HepG2 (cell line): ENCODE results near the gene PAXX. TPM values are rescaled to one million over a fixed set of nuclear protein-coding genes. Genes with fewer than 3 reads are reported as not detected.

Experiments
- ATAC-seq: fragments of 200-7000 bp; cut with Tn5 transposase; 3 replicates; pipeline ENCODE4 v1.9.1; 2020; ENCODE audit warnings: mild to moderate bottlenecking, moderate library complexity
- BruUV-seq: library from RNA; stranded (reverse); fragments of 400-500 nt; replicated peaks from 2 replicates; lab custom pipeline; 2021; lab: Mats Ljungman, UMichigan
- CTCF ChIA-PET: fragments of 300-600 bp; formaldehyde crosslinking; extraction: SDS; loops from one replicate; lab custom pipeline; 2021; ENCODE audit warnings: low total read pairs, inconsistent platforms, low intra/inter-chr PET ratio; lab: Yijun Ruan, JAX
- POLR2A ChIA-PET: fragments of 350-600 bp; sonication (Branson Sonifier 250); formaldehyde crosslinking; loops from one replicate; lab custom pipeline; 2020; ENCODE audit warnings: antibody characterized with exemption, inconsistent platforms; lab: Yijun Ruan, JAX
- DNase-seq: peaks from one replicate; pipeline ENCODE4 v3.0.0-alpha.2; 2015; ENCODE audit warnings: low spot score
- FAIRE-seq: peaks from 3 replicates; lab custom pipeline; 2011; peaks lifted over from hg19 to GRCh38; lab: Jason Lieb, UNC
- H2AFZ ChIP-seq: one replicate; pipeline ENCODE4 v1.6.1; 2011; ENCODE audit warnings: low read length, inconsistent platforms
- H3K27ac ChIP-seq: fragments of 300-600 bp; 3 replicates; pipeline ENCODE4 v1.8.0; 2011; ENCODE audit warnings: mixed run types, mild to moderate bottlenecking, mixed read lengths, low read length, inconsistent platforms; ENCODE audit not compliant: insufficient read depth; ENCODE audit errors: extremely low read length
- H3K27me3 ChIP-seq, 2 experiments: fragments of 200-600 bp in 1 of 2; 2 replicates in 1 of 2; 3 replicates in 1 of 2; pipeline versions ENCODE4 v1.6.0 to v1.8.0; 2011; ENCODE audit warnings: low read length in 2 of 2, mild to moderate bottlenecking in 2 of 2, moderate library complexity in 2 of 2, inconsistent platforms in 1 of 2; ENCODE audit not compliant: insufficient read depth in 2 of 2, control insufficient read depth in 1 of 2
- H3K36me3 ChIP-seq, 2 experiments: fragments of 200-600 bp in 1 of 2; replicated peaks in 1 of 2; 2 replicates in 1 of 2; 3 replicates in 1 of 2; pipeline versions ENCODE4 v1.5.1 to v1.8.0; 2011; ENCODE audit warnings: low read length in 2 of 2, inconsistent platforms in 1 of 2; ENCODE audit not compliant: insufficient read depth in 2 of 2, control insufficient read depth in 1 of 2
- H3K4me1 ChIP-seq: 2 replicates; pipeline ENCODE4 v1.5.1; 2012; ENCODE audit warnings: low read length, inconsistent platforms; ENCODE audit not compliant: insufficient read depth
- H3K4me2 ChIP-seq: 2 replicates; pipeline ENCODE4 v1.6.0; 2011; ENCODE audit warnings: low read depth, low read length, inconsistent platforms
- H3K4me3 ChIP-seq, 3 experiments: fragments of 200-600 bp in 1 of 3; sonication (generic), shearing (Covaris generic) in 1 of 3; replicated peaks in 1 of 3; 2 replicates each; pipeline ENCODE4 v1.5.1; 2011 to 2016; ENCODE audit warnings: low read length in 3 of 3, inconsistent platforms in 2 of 3, low read depth in 2 of 3, mild to moderate bottlenecking in 2 of 3, control low read depth in 1 of 3, mixed read lengths in 1 of 3; ENCODE audit not compliant: insufficient read depth in 1 of 3
- H3K79me2 ChIP-seq: one replicate; pipeline ENCODE4 v1.6.1; 2011; ENCODE audit warnings: low read length, inconsistent platforms; ENCODE audit not compliant: insufficient read depth
- H3K9ac ChIP-seq: 2 replicates; pipeline ENCODE4 v1.6.0; 2011; ENCODE audit warnings: mild to moderate bottlenecking, low read depth, low read length, inconsistent platforms; ENCODE audit not compliant: insufficient read depth
- H3K9me3 ChIP-seq: 2 replicates; pipeline ENCODE4 v1.5.1; 2012; ENCODE audit warnings: mild to moderate bottlenecking, low read length
- H4K20me1 ChIP-seq: 2 replicates; pipeline ENCODE4 v1.6.0; 2011; ENCODE audit warnings: inconsistent platforms, mild to moderate bottlenecking, low read length, moderate library complexity; ENCODE audit not compliant: insufficient read depth
- CHD4 ChIP-seq: fragments of 200-600 bp; sonication (generic); IDR thresholded peaks from 2 replicates; pipeline ENCODE4 v1.7.0; 2017; ENCODE audit warnings: mild to moderate bottlenecking, low read length, borderline replicate concordance
- FLYWCH1 ChIP-seq: sonication (generic); formaldehyde crosslinking; IDR thresholded peaks from 2 replicates; pipeline ENCODE4 v1.8.1; 2023; ENCODE audit warnings: mild to moderate bottlenecking, missing genetic modification reagents
- FOXC1 ChIP-seq: sonication (generic); formaldehyde crosslinking; IDR thresholded peaks from 2 replicates; pipeline ENCODE4 v1.8.0; 2022; ENCODE audit warnings: mild to moderate bottlenecking, missing genetic modification reagents, borderline replicate concordance
- FOXK2 ChIP-seq: fragments of 450-650 bp; IDR thresholded peaks from 2 replicates; pipeline ENCODE4 v1.6.1; 2016
- GATA4 ChIP-seq: sonication (generic); IDR thresholded peaks from 2 replicates; pipeline ENCODE4 v1.6.1; 2016; ENCODE audit warnings: antibody characterized with exemption, low read depth, borderline replicate concordance
- HNRNPH1 ChIP-seq: fragments of 200-400 bp; formaldehyde crosslinking; optimal IDR thresholded peaks from 2 replicates; pipeline ENCODE3; 2017; ENCODE audit warnings: mild to moderate bottlenecking, low read depth, low read length
- HNRNPL ChIP-seq: fragments of 200-400 bp; formaldehyde crosslinking; IDR thresholded peaks from 2 replicates; pipeline ENCODE4 v1.6.1; 2017; ENCODE audit warnings: mild to moderate bottlenecking, low read depth, low read length
- MBD4 ChIP-seq: IDR thresholded peaks from 2 replicates; pipeline ENCODE4 v1.6.1; 2012; ENCODE audit warnings: low read length, inconsistent platforms, borderline replicate concordance
- RXRA ChIP-seq: sonication (generic); formaldehyde crosslinking; IDR thresholded peaks from 2 replicates; pipeline ENCODE4 v1.5.1; 2020; ENCODE audit warnings: missing genetic modification reagents
- SIN3B ChIP-seq: fragments of 150-350 bp; IDR thresholded peaks from 2 replicates; pipeline ENCODE4 v1.6.1; 2014; ENCODE audit warnings: low read length
- ZIK1 ChIP-seq: sonication (generic); formaldehyde crosslinking; IDR thresholded peaks from 2 replicates; pipeline ENCODE4 v1.5.0; 2020; ENCODE audit warnings: mild to moderate bottlenecking, low read depth, missing genetic modification reagents, borderline replicate concordance
- ZNF260 ChIP-seq: sonication (generic); formaldehyde crosslinking; IDR thresholded peaks from 2 replicates; pipeline ENCODE4 v1.4.0; 2020; ENCODE audit warnings: missing genetic modification reagents, low read depth, mild to moderate bottlenecking, borderline replicate concordance
- ZNF431 ChIP-seq: sonication (generic); formaldehyde crosslinking; IDR thresholded peaks from 2 replicates; pipeline ENCODE4 v1.9.0; 2022; ENCODE audit warnings: missing genetic modification reagents, low read depth, mild to moderate bottlenecking, borderline replicate concordance
- ZNF550 ChIP-seq: sonication (generic); formaldehyde crosslinking; IDR thresholded peaks from 2 replicates; pipeline ENCODE4 v1.4.0; 2020; ENCODE audit warnings: mild to moderate bottlenecking, missing genetic modification reagents, borderline replicate concordance
- WGBS: methylation state at CpG from one replicate; pipeline ENCODE4 v1.1.6; 2017; ENCODE audit warnings: low lambda C conversion rate; 5-methylcytosine and 5-hydroxymethylcytosine counted together
- in situ Hi-C: cut with HindIII; loops from 2 replicates; pipeline ENCODE4 v1.10.0; 2017; ENCODE audit warnings: low pct_unique_long_range_greater_than_20kb; ENCODE audit not compliant: extremely low pct_ligation_motif_present
- intact Hi-C: fragments of 100-400 bp; cut with micrococcal nuclease; formaldehyde crosslinking; loops from one replicate; pipeline ENCODE4 v1.10.0; 2022; ENCODE audit not compliant: unreplicated experiment
- polyA plus RNA-seq, 8 experiments: library from polyadenylated mRNA; depleted of rRNA in 3 of 8; stranded (reverse) in 7 of 8; unstranded in 1 of 8; fragments of >200 nt; fragmentation: Illumina TruSeq in 4 of 8; extraction: Trizol in 4 of 8; gene quantifications; 2 replicates each; pipeline versions ENCODE4 v1.2.1 to v1.2.3, GENCODE V29; 2011 to 2016; ENCODE audit warnings: low read depth in 4 of 8, missing spikeins in 1 of 8, mixed read lengths in 1 of 8; ENCODE audit not compliant: insufficient read depth in 1 of 8
- total RNA-seq, 5 experiments: library from RNA; depleted of rRNA; stranded (reverse); fragments of >200 nt; fragmentation: Illumina TruSeq; extraction: Trizol; gene quantifications; 2 replicates each; pipeline ENCODE4 v1.2.3, GENCODE V29; 2016; ENCODE audit warnings: low read depth in 1 of 5
- TF ChIP-seq, protein P1 (sequence below): sonication (generic); formaldehyde crosslinking; IDR thresholded peaks from 2 replicates; pipeline ENCODE4 v1.4.0; 2020; ENCODE audit warnings: missing genetic modification reagents
- TF ChIP-seq, protein P2 (sequence below): sonication (generic); formaldehyde crosslinking; IDR thresholded peaks from 2 replicates; pipeline ENCODE4 v1.4.0; 2020; ENCODE audit warnings: missing genetic modification reagents, mild to moderate bottlenecking, borderline replicate concordance
- TF ChIP-seq, protein P3 (sequence below): sonication (generic); formaldehyde crosslinking; IDR thresholded peaks from 2 replicates; pipeline ENCODE4 v1.8.0; 2022; ENCODE audit warnings: missing genetic modification reagents, low read depth, mild to moderate bottlenecking, borderline replicate concordance

PAXX gene
- total and polyA plus RNA-seq, 2 of the 13 experiments (the other 11 are each of a cell fraction or from before 2014, with no cell fraction given): 14.0 to 31.9 TPM

DNA sequence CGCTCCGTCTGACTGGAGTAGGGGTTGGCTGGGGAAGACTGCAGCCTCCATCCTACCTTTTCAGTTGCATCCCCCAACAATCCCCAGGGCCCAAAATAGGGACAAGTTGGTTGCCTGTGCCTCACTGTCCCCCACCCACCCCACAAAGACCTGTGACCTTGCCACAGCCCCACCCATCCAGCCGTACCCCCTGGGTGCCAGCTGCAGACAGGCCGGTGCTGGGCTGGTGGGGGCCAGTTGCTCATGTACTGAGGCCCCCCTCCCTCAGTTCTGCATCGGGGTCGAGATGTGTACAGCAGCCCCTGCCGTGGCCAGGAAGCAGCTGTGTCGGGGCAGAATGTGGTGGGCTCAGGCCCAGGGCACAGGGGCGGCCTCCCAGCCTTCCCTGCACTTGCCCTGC is 9.1 kb upstream of the PAXX start:
- no peak for FAIRE-seq
- Histone ChIP-seq H3K4me1 (peaks cover 39% of the 10 kb centered on the region), H3K27ac (no peak overlapping the region), H3K79me2 (no peaks in the 10 kb centered on the region), H2AFZ (no peak overlapping the region), H3K4me2 (no peak overlapping the region), H3K9me3 (no peaks in the 10 kb centered on the region), H3K9ac (no peak overlapping the region), H3K36me3 (no peaks in the 10 kb centered on the region), H4K20me1 (no peaks in the 10 kb centered on the region), H3K27me3 (peaks cover 3 to 50% of the 10 kb centered on the region in 2 experiments; a peak in 3 of 5 replicates), H3K4me3 (no peak overlapping the region)
- BruUV-seq: no TSS peak
- CTCF ChIA-PET: no interaction called here
- 51% methylated on average over 3 of the region's 9 CpGs for WGBS
- intact Hi-C loops: no loop called here
- no peak for TF ChIP-seq FLYWCH1 (CRISPR knock-in tag)
- TF ChIP-seq, protein P1, sequence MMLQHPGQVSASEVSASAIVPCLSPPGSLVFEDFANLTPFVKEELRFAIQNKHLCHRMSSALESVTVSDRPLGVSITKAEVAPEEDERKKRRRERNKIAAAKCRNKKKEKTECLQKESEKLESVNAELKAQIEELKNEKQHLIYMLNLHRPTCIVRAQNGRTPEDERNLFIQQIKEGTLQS (CRISPR knock-in tag): no peak
- TF ChIP-seq HNRNPL: no peak
- TF ChIP-seq RXRA (CRISPR knock-in tag): no peak
- TF ChIP-seq, protein P2, sequence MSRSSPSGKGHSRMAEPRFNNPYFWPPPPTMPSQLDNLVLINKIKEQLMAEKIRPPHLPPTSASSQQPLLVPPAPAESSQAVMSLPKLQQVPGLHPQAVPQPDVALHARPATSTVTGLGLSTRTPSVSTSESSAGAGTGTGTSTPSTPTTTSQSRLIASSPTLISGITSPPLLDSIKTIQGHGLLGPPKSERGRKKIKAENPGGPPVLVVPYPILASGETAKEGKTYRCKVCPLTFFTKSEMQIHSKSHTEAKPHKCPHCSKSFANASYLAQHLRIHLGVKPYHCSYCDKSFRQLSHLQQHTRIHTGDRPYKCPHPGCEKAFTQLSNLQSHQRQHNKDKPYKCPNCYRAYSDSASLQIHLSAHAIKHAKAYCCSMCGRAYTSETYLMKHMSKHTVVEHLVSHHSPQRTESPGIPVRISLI: no peak
- TF ChIP-seq CHD4: no peak
- TF ChIP-seq ZNF260 (CRISPR knock-in tag): no peak
- TF ChIP-seq ZNF550 (CRISPR knock-in tag): no peak
- TF ChIP-seq GATA4: no peak
- TF ChIP-seq, protein P3, sequence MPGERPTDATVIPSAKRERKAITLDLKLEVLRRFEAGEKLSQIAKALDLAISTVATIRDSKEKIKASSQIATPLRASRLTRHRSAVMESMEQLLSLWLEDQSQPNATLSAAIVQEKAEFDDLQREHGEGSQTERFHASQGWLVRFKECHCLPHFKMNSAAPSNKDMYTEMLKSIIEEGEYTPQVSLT: no peak
- TF ChIP-seq FOXK2: no peak
- TF ChIP-seq MBD4: no peak
- no peak for TF ChIP-seq SIN3B
- no peak for TF ChIP-seq ZNF431
- TF ChIP-seq FOXC1: no peak
- TF ChIP-seq ZIK1 (CRISPR knock-in tag): no peak
- TF ChIP-seq HNRNPH1: no peak
- in situ Hi-C loops: no loop called here
- DNase-seq: no peak
- no peak for ATAC-seq
- POLR2A ChIA-PET: no interaction called here
